ENCODE data around the gene IL1F10.

- TF ChIP-seq EZH2phosphoT487 (IDR thresholded peaks at IDR 0.05; ENCODE audit: low read depth), result no peak
- TF ChIP-seq, protein P1, sequence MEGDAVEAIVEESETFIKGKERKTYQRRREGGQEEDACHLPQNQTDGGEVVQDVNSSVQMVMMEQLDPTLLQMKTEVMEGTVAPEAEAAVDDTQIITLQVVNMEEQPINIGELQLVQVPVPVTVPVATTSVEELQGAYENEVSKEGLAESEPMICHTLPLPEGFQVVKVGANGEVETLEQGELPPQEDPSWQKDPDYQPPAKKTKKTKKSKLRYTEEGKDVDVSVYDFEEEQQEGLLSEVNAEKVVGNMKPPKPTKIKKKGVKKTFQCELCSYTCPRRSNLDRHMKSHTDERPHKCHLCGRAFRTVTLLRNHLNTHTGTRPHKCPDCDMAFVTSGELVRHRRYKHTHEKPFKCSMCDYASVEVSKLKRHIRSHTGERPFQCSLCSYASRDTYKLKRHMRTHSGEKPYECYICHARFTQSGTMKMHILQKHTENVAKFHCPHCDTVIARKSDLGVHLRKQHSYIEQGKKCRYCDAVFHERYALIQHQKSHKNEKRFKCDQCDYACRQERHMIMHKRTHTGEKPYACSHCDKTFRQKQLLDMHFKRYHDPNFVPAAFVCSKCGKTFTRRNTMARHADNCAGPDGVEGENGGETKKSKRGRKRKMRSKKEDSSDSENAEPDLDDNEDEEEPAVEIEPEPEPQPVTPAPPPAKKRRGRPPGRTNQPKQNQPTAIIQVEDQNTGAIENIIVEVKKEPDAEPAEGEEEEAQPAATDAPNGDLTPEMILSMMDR (IDR thresholded peaks at IDR 0.05; ENCODE audit: low read depth, low read length), result no peak
Observed at GRCh38 chr2:113102133-113102532, 34.4 kb downstream of the IL1F10 start.

Data from OCI-LY3 (cell line).